GM19043 (cell line): ENCODE data around the gene ANO1.

ENCODE experiments used
- ATAC-seq: cut with Tn5 transposase; IDR thresholded peaks from one replicate; pipeline ENCODE4 v1.9.1; 2021; ENCODE audit warnings: low read depth; ENCODE audit not compliant: unreplicated experiment

Gene ANO1

DNA sequence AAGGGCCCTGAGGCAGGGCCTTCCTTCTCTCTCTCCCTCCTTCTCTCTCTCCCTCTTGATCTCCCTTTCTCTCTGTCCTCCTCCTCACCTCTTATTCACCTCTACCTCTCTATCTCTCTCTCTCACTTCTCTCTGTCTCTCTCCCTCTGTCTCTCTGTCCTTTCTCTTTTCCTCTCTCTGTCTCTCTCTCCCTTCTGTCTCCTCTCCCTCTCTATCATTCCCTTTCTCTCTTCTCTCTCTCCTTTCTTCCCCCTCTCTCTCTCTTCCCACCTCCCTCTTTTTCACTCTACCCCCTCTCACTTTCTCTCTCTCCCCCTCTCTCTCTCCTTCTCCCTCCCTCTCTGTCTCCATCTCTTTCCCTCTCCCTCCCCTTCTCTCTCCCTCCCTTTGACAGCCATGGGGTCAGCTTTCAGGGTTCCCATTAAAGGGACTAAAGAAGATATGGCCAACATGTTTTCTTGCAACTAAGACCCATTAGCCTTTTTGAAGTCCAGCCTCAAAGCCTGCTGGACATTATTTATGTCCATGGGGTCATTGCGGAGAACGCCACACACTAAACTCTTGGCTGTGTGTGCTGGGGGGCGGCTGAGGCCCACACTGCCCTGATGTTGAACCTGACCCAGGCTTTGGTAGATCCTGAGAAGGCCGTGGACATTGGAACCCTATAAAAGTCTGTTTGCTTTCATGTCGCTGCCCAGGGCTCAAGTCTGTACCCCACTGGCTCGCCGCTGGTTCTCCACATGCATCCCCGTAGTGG lies 15.0 kb downstream of the ANO1 start:
- ATAC-seq: no peak

DNA sequence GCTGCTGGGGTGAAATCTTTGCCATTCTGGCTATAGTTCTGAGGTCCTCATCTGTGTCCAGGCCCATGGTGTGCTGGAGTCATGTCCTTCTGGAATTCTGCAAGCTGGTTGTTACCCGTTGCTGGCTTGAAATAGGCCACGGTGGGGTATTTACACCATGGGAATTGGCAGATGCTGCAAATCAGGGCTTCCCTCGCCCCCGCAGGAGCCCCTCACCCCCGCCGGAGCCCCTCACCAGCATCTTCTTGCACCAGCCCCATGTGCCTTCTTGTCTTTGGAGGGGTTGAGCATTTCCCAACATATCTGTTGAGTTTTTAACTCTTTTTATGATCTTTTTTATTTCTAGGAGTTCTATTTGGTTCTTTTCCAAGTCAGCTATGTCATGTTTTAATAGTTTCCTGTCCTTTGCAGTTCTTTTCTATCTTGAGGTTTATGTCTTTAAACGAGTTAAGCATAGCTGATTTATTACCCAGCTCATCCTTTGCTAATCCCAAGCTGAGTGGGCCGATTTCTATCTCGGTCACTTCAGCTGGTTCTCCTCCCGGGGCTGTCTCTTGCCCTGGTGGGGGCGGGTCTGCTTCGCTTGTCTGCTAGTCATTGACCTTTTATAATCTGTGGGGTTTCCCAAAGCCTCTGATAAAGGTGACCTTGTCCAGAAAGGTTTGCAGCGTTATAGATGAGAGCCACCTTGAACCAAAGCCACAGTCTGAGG lies 17.6 kb downstream of the ANO1 start:
- ATAC-seq: no peak

DNA sequence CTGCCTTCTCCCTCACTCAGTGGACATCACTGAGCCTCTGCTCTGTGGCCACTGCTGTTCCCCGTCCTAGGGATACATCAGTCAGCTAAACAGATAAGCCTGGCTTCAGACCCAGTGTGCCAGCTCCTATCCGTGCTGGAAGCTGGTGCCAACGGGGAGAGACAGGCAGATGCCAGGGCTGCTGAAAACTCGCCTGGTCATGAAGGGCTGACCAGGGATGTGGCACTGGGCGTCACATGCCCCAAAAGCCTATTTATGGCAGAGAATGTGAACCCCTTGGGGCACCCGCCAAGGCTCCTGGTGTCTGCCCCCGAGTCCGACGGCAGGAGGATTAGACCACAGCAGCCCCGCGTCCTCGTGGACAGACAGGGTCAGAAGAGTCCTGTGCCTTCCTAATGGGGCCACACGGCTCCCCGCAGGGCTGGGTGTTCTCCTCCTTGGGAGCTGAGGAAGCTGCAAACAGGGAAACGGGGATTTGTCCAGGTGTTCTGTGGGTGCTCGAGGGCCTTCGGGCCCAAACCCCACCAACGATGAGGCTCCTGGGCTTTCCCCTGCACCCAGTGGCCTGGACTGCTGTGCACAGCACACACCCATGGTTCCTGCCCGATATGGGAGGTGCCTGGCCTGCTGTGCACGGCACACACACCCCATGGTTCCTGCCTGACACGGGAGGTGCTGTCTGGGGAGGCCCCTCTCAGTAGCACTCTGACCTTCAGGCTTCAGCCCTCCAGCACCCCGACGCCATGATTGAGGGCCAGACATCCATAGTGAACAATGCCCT lies 19.9 kb downstream of the ANO1 start:
- no peak for ATAC-seq

DNA sequence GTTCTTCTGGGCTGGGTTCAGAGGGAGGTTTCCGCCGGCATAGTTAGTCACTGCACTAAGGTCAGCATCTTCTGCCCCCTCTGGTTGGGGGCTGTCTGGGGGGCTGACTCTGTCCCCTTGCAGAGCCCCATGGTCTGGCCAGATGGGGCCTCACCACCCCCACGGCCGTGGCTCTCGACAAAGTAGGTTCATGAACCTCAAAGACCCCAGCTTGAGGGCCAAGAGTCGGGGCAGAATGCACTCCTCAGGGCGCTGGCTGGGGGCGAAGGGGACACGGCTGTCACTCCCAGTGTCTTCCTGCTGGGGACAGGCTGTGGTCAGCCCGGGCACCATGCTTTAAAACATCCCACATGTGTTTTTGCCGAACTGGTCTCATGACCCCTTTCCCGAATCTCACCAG lies 20.8 kb downstream of the ANO1 start:
- ATAC-seq: no peak

DNA sequence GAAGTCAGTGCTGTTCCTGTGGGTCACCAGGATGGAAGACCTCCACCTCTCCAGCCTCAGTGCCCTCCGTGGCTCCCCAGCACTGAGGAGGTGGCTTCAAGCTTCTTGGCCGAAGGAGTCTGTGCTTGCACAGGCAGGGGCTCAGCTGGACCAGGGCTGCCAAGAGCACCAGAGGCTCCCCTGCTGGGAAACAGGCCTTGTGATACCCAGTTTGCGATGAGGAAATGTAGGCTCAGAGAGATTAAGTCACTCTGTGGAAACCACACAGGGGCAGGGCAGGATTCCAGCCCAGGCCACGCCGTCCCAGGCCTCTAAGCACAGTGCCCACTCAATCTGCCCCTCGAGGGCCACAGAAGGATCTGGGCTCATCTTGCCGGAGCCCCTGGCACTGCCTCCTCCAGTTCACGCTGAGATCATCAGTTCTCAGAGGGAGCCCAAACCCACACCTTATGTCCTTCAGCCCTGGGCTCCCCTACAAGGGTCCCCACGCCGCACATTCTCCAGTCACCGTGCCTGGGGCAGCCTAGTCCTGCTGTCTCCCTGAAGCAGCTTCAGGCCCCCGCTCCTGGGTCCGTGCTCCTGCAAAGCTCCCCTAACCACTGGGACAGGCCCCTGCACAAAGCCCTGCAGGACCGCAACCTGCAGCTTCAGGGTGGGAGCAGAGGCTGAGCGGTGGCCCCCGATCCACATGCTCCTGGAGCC lies 21.6 kb downstream of the ANO1 start:
- no peak for ATAC-seq

DNA sequence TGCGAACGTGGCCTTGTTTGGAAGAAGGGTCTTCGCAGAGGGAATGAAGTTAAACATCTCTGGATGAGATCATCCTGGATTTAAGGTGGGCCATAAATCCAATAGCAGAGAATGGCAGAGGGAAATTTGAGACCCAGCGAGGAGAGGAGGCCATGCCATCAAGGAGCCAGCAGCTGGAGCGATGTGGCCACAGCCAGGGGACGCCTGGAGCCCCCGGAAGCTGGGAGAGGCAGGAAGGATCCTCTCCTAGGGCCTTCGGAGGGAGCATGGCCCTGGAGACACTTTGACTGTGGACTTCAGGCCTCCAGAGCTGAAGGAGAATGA lies 22.1 kb downstream of the ANO1 start:
- ATAC-seq: no peak

DNA sequence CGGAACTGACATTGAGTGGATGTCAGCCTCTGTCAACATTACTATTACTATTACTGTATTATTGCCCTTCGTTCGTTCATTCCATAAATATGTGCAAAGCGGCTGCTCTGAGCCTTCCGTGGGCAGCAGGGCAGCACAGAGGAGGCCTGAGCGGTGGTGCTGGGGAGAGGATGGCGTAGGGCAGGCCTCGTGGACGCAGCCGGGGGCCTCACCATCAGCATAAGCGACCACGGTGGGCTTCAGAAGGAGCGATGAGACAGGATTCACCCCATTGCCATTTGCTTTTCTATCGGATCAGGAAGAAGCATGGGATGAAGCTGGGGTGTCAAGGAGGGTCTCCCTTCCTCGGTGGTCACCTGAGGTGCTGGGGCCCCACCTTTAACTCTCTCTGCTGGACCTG lies 22.7 kb downstream of the ANO1 start:
- no peak for ATAC-seq

DNA sequence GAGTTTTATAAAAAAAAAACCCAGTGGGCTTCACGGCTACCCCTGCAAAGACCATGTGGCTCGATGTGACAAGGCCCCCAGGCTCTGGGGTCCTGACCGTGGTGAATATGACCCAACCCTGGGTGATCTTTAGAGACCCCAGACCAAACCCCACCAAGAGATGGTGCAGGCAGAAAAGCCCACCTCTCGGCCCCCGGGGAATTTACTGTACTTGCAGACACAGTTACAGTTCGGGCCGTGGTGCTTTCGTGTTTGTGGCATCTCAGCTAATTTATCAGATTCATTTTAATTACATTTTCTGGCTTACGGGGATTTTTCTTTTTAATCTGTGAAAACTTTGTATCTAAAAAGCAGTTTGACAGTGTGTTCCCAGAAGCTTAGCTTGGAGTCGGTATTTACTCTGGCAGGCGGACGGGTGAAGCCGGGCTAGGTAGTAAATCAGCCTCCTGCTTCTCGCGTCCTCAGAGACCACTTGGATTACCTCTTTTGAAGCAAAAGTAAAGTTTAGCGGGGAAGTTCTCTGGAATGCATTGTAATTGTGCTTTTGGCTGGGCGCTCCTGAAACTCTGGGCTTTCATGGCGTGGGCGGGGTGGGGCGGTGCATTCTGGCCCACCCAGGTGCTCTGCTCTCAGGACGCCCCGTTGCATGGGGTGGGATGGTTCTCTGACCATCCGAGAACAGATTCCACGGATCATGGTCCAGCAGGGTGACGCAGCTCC lies 25.3 kb downstream of the ANO1 start:
- ATAC-seq: no peak

DNA sequence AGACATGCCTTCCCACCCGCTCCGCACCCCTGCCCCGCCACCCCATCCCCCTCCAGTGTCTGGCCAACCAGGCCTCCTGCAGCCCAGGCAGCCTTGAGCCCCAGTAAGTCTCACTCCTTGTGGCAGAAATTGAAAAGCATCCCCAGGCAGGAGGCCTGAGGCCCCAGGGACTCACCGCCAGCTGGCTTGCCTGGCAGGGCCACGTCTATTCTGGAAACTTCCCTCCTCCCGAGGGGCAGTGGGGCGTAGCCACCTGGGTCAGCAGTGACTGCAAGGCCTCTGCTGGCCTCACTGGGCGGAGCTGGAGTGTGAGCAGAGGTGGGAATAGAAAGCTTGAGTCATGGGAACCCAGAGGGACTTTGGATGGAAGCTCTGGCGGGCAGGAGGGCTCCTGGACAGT lies 26.3 kb downstream of the ANO1 start:
- no peak for ATAC-seq

DNA sequence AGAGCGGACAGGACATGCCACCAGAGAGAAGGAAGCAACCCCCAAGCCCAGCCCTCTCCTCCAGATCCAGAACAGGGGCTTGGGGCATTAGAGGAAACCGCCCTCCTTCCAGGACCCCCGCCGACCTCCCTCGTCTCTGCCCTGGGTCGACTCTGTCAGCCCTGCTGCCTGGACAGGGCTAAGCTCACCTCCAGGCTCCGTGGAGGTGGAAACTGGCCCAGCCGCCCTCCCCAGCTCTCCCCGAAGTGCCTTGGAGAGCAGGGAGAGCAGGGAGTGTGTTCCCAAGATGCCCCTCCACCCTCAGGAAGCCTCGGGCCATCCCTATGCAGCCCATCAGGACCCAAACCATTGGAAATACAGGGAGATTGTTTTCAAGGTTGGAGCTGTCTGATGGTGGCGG lies 26.8 kb downstream of the ANO1 start:
- no peak for ATAC-seq

DNA sequence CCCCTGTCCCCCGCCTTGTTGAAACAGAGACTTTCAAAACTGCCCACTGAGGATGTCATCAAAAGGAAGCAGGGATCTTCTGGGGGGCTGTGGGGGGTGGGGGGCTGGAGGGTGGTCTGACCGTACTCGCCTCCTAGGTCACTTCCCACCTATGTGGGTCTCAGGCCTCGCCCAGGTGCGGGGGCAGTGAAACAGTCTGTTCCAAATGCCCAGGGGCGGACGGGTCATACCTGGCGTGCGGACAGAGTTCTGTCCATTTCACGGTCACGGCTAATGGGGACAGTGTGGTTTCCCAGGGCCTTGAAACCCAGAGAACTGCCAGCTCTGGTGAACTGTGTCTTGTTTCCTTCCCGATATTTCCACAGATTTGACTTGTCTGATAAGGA lies 27.2 kb downstream of the ANO1 start:
- no peak for ATAC-seq

DNA sequence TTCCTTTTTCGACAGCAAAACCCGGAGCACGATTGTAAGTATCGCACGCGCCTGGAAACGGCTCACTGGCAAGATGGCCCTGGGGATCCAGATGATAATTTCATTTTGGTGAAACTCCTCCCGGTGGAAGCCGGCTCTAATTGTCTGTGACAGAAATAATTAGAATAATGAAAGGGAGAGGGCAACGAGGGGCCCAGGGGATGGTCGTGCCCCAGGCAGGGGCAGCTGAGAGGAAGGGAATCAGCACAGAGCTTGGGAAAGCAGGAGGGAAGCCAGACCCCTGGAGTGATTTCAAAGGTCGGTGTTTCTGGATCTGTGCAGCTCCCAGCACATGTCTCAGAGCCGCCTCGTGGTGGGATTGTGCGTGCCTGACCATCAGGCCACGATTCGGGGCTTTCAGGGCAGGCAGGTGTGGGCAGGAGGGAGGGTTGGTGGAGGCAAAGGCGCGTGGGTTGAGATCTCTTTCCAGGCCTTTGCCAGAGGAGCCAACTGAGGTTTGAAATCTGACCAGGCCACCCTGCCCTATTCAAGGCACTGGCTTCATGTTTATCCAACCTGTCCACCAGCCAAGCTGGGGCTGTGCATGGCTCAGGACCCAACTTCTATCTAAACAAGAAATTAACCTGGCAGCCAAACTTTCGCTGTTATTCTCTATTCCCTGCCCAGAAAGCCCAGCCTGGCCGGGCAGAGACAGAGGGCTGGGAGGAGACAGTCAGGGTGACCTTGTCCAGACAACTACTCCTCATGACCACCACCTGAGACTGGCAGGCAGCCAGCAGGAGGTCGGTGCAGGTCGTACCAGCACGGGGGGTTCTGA lies 27.8 kb downstream of the ANO1 start:
- no peak for ATAC-seq

DNA sequence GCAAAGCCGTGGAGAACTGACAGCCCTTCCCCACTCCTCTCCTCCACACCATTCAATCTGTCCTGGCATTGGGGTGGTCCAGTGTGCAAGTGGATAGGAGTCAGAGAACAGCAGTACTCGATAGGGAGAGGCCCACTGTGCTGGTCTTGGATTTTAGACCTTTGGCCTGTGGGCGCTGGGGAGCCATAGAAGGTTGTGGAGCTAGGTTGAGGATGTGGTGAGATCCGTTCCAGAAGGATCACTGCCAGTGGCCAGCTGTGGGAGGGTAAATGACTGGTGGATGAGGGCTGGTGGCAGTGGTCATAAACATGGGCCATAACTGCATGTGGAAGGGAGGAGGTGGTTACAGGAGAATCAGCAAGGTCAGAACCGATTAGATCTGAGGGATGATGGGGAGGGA lies 28.6 kb downstream of the ANO1 start:
- no peak for ATAC-seq

DNA sequence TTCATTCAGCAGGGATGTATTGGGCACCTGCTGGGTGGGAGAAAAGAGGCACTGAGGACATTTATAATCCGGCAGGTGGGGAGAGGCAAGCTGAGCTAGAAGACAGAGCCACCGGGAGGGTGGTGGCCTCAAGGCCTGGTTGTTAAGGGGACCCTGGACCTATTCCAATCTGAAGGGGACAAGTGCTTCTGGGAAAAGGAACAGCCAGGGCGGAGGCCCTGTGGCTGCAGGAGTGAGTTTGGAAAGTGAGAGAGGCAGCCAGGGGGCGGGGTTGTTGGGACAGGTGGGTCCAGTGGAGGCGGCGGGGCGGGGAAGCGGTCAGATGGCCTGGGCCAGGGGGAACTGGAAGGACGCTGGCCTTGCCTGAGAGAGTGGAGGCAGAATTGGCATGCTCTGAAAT lies 29.1 kb downstream of the ANO1 start:
- ATAC-seq: no peak

DNA sequence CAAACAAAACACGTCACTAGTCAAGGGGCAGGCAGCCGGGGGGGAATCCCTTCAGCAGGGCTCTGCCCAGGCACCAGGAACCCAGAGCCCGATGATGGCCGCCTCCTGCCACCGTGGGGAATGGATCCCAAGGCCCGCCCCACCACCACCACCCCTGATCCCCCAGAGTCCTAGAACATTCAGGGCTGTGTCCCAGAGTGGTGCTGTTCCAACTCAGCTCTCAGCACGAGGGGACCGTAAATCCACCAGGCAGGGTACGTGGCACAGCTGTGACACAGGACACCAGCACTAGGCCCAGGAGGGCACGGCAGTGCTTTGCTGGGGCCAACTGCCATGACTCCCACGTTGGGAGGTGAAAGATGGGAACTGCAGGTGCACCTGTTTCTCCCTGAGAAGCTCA lies 29.6 kb downstream of the ANO1 start:
- ATAC-seq: no peak

DNA sequence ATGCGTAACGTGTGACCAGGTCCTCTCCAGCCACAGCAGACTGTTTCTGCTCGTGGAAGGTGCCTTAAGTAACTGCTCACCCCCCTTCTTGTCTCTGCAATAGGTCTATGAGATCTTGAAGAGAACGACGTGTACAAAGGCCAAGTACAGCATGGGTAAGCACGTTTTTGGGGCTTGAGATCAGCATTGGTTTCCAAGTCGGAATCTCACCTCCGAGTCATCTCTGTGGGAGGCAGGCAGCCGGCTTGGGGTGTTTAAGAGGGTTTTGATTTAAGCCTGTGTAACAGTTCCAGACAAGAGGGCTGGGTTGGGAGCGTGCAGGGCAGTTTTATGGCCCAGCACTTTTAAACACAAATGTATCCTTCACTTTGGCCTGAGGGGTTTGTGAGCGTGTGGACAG lies 30.1 kb downstream of the ANO1 start:
- ATAC-seq: no peak

DNA sequence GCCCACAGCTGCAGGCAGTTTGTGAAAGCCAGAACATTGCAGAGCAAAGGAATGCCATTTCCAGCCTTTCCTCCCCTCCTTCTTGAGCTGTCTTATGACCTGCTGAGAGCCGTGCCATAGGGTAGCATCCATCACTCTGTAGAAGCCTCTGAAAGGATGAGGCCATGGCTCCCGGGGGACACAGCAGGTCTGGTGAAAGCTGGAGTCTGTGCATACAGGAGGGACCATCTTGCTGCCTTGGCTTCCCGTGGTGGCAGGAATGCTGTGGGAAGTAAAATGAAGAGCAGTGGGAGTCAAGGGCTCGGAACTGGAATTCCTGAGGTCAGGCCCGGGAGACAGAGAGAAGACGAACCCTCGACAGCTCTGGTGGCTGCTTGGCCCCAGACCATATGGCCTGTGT lies 30.9 kb downstream of the ANO1 start:
- ATAC-seq: no peak

DNA sequence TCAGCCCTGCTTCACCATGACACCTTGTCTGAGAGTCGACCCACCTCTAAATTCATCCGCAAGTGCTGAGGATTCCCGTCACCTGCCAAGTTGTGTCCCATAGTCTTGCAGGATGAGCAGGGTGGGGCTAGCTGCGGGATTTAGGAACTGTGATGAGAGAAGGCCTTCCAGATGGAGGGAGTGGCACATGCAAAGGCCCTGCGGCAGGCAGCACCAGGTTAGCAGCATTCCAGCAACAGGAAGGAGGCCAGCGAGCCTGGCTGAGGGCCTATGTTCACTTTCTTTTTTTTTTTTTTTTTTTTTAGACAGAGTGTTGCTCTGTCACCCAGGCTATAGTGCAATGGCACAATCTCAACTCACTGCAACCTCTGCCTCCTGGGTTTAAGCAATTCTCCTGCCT lies 31.8 kb downstream of the ANO1 start:
- ATAC-seq: no peak

DNA sequence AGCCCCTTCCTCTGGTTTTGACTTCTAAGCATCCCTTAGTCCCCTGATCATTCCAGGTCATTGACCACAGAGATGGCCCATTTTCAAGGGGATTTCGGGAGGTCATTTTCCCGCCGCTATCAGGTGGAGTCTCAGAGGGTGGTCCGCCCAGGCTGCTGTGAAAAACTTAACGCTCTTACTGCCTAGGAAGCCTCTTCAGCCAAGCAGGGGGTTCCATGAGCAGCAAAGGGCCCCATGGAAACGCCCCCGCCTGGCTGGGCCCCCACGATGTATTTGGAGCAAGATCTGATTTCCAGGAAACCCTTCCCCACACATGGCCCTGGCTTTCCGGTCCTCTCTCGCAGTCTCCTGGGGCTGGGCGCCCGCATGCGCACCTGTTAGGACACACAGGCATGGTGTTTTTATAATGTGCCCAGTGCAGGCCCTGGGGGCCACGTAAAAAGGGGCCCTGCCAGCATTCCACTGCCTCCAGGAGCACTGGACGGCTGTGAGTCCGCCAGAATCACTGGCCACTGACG lies 32.5 kb downstream of the ANO1 start:
- ATAC-seq: no peak
